Panc1 (cell line): Measurements from ENCODE around the gene KYNU.

Experiments
- POLR2AphosphoS5 ChIP-seq: IDR thresholded peaks from 2 replicates; pipeline ENCODE4 v1.6.1; 2012; ENCODE audit warnings: mild to moderate bottlenecking, low read depth, low read length, moderate library complexity
- TCF7L2 ChIP-seq: IDR thresholded peaks from 2 replicates; pipeline ENCODE4 v1.6.1; 2011; ENCODE audit warnings: mild to moderate bottlenecking, low read depth, low read length, inconsistent platforms
- TF ChIP-seq, protein P1 (sequence below): fragments of 450-650 bp; IDR thresholded peaks from 2 replicates; pipeline ENCODE4 v1.5.1; 2017; ENCODE audit warnings: mild to moderate bottlenecking
- TF ChIP-seq, protein P2 (sequence below), 2 experiments: IDR thresholded peaks; 2 replicates each; pipeline ENCODE4 v1.6.1; 2011 to 2012; ENCODE audit warnings: low read depth in 2 of 2, control low read depth in 1 of 2, low read length in 1 of 2, mild to moderate bottlenecking in 1 of 2, moderate library complexity in 1 of 2; ENCODE audit not compliant: insufficient read depth in 1 of 2

DNA sequence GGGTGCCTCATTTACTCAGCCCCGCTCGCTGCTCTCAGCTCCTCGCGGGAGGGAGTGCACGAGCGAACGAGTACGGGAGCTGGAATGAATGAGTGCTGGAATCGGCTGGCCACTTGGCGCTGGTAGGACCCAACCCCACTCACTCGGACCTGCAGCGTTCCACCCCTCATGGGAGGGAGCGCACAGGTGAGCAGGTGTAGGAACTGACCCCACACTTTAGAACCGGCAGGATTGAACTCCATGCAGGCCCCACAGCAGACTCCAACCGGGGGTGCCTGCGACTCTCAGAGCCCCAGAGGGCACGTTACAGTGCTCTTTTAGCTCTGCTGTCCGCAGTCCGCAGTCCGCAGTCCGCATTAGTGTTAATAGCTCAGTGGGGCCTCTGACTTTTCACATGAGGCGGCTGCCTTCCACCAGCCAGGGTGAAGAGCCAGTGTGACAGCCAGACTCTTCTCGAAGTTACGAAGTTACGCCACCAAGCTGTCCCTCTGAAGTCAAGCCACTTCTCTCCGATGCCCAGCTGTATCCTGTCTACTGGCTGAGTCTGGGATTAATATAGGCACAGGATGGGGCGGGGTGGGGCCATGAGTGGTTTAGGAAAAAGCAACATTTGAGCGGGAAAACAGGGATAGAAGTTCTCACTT is 149.1 kb downstream of the KYNU start:
- TF ChIP-seq, protein P1, sequence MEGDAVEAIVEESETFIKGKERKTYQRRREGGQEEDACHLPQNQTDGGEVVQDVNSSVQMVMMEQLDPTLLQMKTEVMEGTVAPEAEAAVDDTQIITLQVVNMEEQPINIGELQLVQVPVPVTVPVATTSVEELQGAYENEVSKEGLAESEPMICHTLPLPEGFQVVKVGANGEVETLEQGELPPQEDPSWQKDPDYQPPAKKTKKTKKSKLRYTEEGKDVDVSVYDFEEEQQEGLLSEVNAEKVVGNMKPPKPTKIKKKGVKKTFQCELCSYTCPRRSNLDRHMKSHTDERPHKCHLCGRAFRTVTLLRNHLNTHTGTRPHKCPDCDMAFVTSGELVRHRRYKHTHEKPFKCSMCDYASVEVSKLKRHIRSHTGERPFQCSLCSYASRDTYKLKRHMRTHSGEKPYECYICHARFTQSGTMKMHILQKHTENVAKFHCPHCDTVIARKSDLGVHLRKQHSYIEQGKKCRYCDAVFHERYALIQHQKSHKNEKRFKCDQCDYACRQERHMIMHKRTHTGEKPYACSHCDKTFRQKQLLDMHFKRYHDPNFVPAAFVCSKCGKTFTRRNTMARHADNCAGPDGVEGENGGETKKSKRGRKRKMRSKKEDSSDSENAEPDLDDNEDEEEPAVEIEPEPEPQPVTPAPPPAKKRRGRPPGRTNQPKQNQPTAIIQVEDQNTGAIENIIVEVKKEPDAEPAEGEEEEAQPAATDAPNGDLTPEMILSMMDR = no peak
- TF ChIP-seq POLR2AphosphoS5 = no peak
- TF ChIP-seq, protein P2, sequence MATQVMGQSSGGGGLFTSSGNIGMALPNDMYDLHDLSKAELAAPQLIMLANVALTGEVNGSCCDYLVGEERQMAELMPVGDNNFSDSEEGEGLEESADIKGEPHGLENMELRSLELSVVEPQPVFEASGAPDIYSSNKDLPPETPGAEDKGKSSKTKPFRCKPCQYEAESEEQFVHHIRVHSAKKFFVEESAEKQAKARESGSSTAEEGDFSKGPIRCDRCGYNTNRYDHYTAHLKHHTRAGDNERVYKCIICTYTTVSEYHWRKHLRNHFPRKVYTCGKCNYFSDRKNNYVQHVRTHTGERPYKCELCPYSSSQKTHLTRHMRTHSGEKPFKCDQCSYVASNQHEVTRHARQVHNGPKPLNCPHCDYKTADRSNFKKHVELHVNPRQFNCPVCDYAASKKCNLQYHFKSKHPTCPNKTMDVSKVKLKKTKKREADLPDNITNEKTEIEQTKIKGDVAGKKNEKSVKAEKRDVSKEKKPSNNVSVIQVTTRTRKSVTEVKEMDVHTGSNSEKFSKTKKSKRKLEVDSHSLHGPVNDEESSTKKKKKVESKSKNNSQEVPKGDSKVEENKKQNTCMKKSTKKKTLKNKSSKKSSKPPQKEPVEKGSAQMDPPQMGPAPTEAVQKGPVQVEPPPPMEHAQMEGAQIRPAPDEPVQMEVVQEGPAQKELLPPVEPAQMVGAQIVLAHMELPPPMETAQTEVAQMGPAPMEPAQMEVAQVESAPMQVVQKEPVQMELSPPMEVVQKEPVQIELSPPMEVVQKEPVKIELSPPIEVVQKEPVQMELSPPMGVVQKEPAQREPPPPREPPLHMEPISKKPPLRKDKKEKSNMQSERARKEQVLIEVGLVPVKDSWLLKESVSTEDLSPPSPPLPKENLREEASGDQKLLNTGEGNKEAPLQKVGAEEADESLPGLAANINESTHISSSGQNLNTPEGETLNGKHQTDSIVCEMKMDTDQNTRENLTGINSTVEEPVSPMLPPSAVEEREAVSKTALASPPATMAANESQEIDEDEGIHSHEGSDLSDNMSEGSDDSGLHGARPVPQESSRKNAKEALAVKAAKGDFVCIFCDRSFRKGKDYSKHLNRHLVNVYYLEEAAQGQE (IDR thresholded peaks at IDR 0.05; ENCODE audit: insufficient read depth in 1 of 2, low read depth in 2 of 2, low read length in 1 of 2) = no peak
- no peak for TF ChIP-seq TCF7L2
